Endometrial microvascular endothelial cells (primary cell): ENCODE data around the gene SNX27. TPM values are rescaled to one million over a fixed set of nuclear protein-coding genes. Genes with fewer than 3 reads are reported as not detected.
"Not testable (repeated sequence)": the region's sequence is repeated elsewhere in the genome, so short reads cannot be mapped to it uniquely, and the experiment has no call there.

Source experiments
- in situ Hi-C: cut with HindIII; loops from 2 replicates; pipeline ENCODE4 v1.10.0; 2017; ENCODE audit warnings: low sequenced_read_pairs, low pct_unique_long_range_greater_than_20kb; ENCODE audit errors: inconsistent ontology term
- total RNA-seq: library from RNA; depleted of rRNA; stranded (reverse); fragments of >200 nt; gene quantifications from one replicate; pipeline ENCODE4 v1.2.3, GENCODE V29; 2015; ENCODE audit errors: inconsistent ontology term

The SNX27 gene
- total RNA-seq, 1 donor from 2014 or later = 15.9 TPM

DNA sequence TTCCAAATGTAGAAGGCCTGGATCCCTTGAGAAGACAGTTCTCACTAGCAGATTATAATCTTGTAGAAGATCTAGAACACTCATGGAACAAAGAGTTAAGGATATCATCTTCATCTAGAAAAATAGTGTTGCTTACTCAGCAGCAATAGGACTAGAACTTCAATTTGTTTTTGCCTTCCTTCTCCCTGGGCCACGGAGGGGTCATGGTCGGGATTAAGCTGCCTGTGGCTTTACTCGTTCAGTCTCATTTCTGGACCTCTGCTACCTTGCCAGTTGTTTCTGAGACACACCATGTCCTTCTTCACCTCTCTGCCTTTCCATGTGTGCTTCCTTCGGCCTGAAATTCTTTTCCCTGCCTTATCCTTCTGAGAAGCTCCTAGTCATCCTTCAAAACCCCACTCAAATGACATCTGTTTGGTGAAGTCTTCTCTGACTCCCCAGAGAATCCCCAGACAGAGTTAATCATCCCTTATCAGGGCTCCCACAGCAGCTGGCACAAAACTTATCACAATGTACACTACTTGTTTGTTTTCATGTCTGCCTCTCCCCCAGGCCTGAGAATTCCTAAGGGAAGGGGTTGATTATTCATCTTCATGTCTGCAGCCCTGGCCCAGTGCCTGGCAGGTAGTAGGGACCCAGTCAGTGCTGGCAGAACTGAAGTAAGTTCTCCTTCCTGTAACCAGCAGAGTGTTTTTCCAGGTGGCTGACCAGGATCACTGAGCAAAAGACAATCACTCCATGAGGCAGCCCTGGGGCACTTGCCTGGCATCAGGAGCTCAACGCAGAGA, 15.5 kb upstream of the SNX27 start:
- in situ Hi-C loops = no loop called here

DNA sequence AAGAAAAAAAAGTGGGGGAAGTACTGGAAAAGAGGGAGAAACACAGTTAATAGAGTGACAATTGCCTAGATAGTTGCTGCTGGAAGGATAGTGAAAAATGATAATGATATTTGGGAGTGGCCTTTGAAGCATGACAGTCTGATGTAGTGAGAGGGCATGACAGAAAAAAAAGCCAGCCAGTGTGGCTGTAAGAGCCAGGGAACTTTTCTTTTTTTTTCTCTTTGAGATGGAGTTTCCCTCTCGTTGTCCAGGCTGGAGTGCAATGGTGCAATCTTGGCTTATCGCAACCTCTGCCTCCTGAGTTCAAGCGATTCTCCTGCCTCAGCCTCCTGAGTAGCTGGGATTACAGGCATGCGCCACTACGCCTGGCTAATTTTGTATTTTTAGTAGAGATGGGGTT, 9.3 kb upstream of the SNX27 start:
- in situ Hi-C loops = not testable (repeated sequence)

GRCh38 chr1:151604291-151604690, 7.6 kb upstream of the SNX27 start:
- in situ Hi-C loops = no loop called here

DNA sequence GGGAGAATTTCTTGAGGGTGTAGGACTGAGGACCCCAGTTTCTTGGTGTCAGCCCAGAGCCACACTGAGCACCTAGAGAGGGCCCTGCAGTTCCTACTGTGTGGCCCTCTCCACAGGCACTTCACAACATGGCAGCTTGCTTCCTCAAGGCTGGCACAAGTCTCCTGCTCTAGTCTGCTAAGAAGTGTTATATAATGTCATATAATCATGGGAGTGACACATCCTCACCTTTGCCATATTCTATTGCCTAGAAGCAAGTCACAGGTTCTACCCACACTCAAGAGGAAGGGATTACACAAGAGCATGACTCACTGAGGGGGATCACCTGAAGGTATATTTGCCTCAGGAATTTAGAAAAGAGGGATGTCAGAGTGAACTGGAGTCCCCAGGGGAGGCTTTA, 5.5 kb upstream of the SNX27 start:
- in situ Hi-C loops = no loop called here

GRCh38 chr1:151606857-151607256, 5.0 kb upstream of the SNX27 start:
- in situ Hi-C loops = no loop called here

GRCh38 chr1:151610142-151610541, 1.7 kb upstream of the SNX27 start:
- in situ Hi-C loops = no loop called here

- in situ Hi-C loops = no loop called here
Measured at GRCh38 chr1:151611288-151611790, 511 bp upstream of the SNX27 start.

DNA sequence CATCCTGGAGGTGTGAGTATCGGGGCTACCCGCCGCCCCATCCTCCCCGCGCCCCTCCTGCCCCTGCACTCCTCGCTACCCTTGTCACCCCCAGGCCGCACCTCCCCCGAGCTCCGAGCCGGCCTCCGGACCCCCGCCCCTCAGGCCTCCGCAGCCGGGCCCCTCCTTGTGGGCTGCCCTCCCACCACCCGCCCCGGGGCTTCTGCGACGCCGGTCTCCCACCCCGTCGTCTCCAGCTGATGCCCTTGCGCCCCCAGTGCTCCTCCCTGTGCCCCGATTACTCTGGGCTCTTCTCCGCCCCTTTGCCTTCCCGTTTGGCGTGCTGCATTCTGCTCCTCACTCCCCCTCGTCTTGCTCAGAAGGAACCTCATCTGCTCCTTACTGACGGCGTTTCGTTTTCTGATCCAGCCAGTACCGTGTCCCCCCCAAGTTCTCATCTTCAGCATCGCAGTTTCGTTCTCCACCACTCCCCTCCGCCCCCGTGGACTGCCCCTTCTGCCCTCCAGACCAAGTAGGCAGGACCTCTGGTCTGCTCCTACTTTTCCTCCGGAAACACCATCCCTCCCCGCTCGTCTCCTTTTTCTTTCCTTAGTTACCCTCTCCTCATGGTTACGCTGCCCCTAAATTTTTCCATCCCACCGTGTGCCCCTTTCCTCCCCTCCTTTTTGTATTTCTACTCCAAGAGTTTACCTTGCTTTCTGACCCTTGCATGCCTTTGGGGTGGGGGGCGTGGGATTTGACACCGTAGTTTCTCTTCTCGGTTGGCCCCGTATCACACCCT, 841 bp downstream of the SNX27 start:
- in situ Hi-C loops = no loop called here

GRCh38 chr1:151613282-151613780, 1.5 kb downstream of the SNX27 start:
- in situ Hi-C loops = no loop called here

DNA sequence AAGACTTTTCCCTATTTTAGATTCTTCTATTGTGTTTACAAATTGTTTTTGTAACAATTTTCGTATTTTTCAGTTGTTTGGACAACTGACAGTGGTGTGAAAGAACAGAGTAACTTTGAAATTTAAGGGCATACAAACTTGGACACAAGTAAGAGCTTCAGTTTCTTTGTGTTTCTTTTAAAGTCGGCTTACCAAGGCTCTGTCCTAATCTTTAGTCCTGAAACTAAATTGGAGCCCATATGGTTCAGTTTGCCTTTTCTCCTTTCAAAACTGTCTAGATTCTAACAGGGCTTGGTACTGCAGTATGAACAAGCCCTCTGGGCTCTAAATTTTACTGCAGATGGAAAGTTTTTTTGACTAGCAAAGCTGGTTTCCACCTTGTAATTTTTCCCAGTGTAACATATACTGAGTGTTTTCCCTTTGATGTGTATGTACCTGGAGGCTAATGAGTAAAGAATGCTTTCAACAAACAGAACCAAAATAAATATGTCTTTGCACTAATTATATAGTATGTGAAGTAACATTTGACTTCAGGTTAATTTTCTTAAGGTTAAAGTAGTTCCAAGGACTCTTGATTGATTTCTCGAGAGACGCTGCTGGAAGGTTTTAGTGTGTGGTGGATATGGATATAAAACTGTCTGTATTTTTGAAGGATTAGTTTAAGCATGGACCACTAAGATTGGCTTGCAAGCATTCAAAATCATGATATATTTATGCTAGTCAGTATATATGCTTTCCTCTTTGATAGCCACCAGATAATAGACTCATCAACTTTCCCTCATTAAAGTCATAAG, 4.1 kb downstream of the SNX27 start:
- in situ Hi-C loops = no loop called here

DNA sequence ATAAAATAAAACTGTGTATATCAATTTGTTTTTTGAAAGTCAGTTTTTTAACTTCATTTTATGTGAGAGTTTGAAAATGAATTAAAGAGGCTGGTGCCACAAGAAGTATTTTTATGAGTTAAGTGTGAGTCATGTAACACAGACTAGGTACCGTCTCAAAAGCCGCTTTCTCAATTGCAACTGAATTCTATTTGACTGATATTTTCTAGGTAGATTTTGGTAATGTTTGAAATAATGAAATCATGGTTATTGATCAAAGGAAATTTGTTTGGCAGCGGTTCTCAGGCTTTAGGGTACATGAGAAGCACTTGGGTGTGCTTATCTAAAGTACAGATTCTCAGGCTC, 4.6 kb downstream of the SNX27 start:
- in situ Hi-C loops = no loop called here

DNA sequence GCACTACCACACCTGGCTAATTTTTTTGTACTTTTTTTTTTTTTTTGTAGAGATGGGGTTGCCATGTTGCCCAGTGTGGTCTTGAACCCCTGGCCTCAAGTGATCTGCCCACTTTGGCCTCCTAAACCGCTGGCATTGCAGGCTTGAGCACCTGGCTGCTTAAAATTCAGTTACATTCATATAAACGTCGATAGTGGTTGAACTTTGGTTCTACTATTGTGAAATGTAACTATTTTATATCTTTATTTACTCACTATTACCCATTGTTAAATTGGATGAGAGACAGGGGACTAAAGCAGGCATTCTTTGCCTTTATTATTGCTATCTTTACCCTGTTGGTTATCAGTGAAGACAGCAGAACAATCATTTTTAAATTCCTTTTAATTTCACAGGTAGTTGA, 6.2 kb downstream of the SNX27 start:
- in situ Hi-C loops = no loop called here

- in situ Hi-C loops = no loop called here
Measured at GRCh38 chr1:151618470-151618869, 6.6 kb downstream of the SNX27 start.

GRCh38 chr1:151618996-151619395, 7.1 kb downstream of the SNX27 start:
- in situ Hi-C loops = not testable (repeated sequence)

DNA sequence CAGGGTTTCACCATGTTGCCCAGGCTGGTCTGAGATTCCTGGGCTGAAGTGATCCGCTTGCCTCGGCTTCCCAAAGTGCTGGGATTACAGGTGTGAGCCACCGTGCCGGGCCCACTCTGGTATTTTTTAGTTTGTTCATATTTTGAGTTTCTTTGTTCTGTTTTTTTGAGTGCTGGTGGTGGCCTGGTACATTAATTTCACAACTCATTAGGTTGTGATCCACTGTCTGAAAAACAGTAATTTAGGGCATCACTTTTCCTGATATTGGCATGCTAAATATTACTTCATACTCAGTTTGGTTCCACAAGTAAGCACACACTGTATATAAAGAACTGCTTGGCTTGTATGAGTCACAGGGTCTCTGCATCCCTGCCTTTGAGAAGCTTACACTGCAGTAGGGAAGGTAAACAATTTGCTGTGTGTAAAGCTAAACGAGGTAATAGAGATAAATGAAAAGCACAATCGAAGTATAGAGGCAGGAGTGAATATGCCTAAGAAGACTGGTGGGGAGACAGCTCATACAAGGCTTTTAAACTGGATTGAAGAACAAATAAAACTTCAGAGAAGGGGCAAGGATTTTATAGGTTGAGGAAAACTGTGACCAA, 7.7 kb downstream of the SNX27 start:
- in situ Hi-C loops = no loop called here

DNA sequence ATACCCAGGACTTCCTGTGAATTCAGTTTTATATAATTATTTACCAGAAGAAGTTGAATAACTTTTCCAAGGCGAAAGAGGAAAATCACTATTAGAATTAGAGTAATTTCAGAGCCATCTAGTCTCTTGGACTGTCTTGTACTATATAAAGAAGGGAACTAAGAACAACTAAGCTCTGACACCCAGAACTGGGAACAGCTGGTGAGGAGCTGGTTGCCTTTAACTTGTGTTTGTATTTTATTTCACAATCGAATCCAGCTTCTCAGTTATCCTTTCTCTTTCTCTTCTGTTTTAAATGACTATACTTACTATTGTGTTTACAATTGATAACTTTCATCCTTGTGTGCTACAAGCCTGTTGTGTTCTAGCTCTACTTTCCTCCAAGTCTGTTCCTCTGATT, 8.4 kb downstream of the SNX27 start:
- in situ Hi-C loops = no loop called here

- in situ Hi-C loops = no loop called here
Measured at GRCh38 chr1:151621351-151621750, 9.5 kb downstream of the SNX27 start.

DNA sequence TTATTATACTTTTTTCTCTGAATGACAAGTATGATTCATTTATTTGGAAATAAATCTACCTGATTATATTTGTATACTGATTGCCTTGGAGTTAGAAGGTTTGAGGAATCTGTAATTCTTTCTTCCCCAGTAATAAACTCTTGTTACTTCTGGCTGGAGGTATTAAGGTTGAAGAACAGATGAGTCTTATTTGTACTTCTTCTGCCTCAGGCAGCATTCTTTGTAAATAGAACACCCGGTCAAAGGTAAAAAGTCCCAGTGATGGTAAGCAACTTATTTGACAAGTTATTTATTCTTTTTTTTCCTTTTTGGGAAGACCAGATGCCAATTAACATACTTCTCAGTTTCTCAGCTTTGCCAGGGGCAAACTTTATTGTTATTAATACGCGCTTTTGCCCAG, 12.9 kb downstream of the SNX27 start:
- in situ Hi-C loops = no loop called here

DNA sequence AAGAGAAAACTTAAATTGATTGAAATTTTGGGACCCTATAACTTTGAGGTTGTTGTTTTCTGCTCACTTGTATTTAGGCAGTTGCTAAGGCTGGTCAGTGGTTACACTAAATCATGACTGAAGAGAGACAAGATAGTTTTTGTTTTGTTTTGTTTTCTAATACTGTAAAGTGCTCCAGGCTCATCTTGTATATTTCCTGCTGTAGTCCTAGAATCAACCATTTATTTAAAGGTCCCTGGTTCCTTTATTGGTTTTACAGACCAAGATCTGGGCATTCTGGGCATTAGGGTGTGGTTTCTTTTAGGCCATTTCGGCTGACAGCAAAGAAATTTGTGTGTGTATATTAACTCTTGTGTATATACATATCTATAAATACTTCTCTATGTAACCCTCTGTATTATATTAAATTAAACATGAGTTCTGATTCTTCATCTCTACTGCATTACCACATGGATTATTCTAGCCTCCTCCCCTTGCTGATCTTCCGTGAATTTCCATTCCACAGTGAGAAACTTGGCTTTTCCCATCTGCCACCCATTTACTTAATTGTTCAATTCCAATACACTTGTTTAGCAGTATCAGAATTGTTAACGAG, 15.0 kb downstream of the SNX27 start:
- in situ Hi-C loops = no loop called here
